K562 (cell line): ENCODE data around the gene IQCK. TPM values are rescaled to one million over a fixed set of nuclear protein-coding genes. Genes with fewer than 3 reads are reported as not detected.

Experiments used
- ATAC-seq: fragments of 200-7000 bp; cut with Tn5 transposase; 3 replicates; pipeline ENCODE4 v1.9.1; 2020; ENCODE audit warnings: moderate library complexity
- BruUV-seq: library from RNA; stranded (reverse); fragments of 400-500 nt; replicated peaks from 2 replicates; lab custom pipeline; 2021; lab: Mats Ljungman, UMichigan
- CTCF ChIA-PET: fragments of 300-600 bp; formaldehyde crosslinking; extraction: SDS; loops from one replicate; lab custom pipeline; 2021; ENCODE audit warnings: low intra/inter-chr PET ratio; lab: Yijun Ruan, JAX
- POLR2A ChIA-PET: fragments of 300-600, 350-650 bp; sonication (Branson Sonifier 250); formaldehyde crosslinking; extraction: SDS; loops from one replicate; lab custom pipeline; 2021; ENCODE audit warnings: antibody characterized with exemption, inconsistent platforms; lab: Yijun Ruan, JAX
- DNase-seq, 4 experiments: peaks; one replicate each; pipeline versions ENCODE4 v3.0.0 to v3.0.0-alpha.2; 2011 to 2018; ENCODE audit warnings: low spot score in 3 of 4, mixed read lengths in 3 of 4; ENCODE audit errors: extremely low read depth in 1 of 4
- FAIRE-seq: peaks from 2 replicates; lab custom pipeline; 2011; peaks lifted over from hg19 to GRCh38; lab: Jason Lieb, UNC
- H2AFZ ChIP-seq: 2 replicates; pipeline ENCODE4 v1.6.0; 2011; ENCODE audit warnings: low read depth, low read length, control low read depth, inconsistent platforms
- H3K27ac ChIP-seq: fragments of 200-600 bp; 3 replicates; pipeline ENCODE4 v1.8.0; 2011; ENCODE audit warnings: low read depth, mild to moderate bottlenecking, control low read depth, inconsistent platforms, low read length, moderate library complexity, mixed read lengths; ENCODE audit errors: extremely low read depth
- H3K27me3 ChIP-seq, 2 experiments: fragments of 300-600 bp in 1 of 2; 2 replicates in 1 of 2; 3 replicates in 1 of 2; pipeline versions ENCODE4 v1.6.0 to v1.8.0; 2011; ENCODE audit warnings: inconsistent platforms in 2 of 2, low read length in 2 of 2, mild to moderate bottlenecking in 1 of 2, mixed read lengths in 1 of 2, moderate library complexity in 1 of 2; ENCODE audit not compliant: control insufficient read depth in 2 of 2, insufficient read depth in 2 of 2
- H3K36me3 ChIP-seq: fragments of 300-600 bp; 3 replicates; pipeline ENCODE4 v1.8.0; 2011; ENCODE audit warnings: mild to moderate bottlenecking, low read length, inconsistent platforms; ENCODE audit not compliant: control insufficient read depth, insufficient read depth
- H3K4me1 ChIP-seq, 2 experiments: fragments of 200-600 bp in 1 of 2; replicated peaks in 1 of 2; 2 replicates in 1 of 2; 3 replicates in 1 of 2; pipeline versions ENCODE4 v1.5.1 to v1.8.0; 2011; ENCODE audit warnings: inconsistent platforms in 2 of 2, low read length in 2 of 2, mild to moderate bottlenecking in 1 of 2, mixed read lengths in 1 of 2, moderate library complexity in 1 of 2; ENCODE audit not compliant: control insufficient read depth in 2 of 2, insufficient read depth in 2 of 2
- H3K4me2 ChIP-seq: 2 replicates; pipeline ENCODE4 v1.6.1; 2011; ENCODE audit warnings: low read length, control low read depth, inconsistent platforms, mixed read lengths; ENCODE audit not compliant: insufficient read depth
- H3K4me3 ChIP-seq: fragments of 200-600 bp; sonication (generic), shearing (Covaris generic); 2 replicates; pipeline ENCODE4 v1.5.1; 2016; ENCODE audit warnings: control low read depth, inconsistent platforms
- H3K79me2 ChIP-seq: fragments of 200-600 bp; 3 replicates; pipeline ENCODE4 v1.8.0; 2011; ENCODE audit warnings: low read length, inconsistent platforms; ENCODE audit not compliant: control insufficient read depth, insufficient read depth
- H3K9ac ChIP-seq, 2 experiments: 2 replicates each; pipeline versions ENCODE4 v1.6.0 to v1.6.1; 2011; ENCODE audit warnings: low read depth in 2 of 2, low read length in 2 of 2, control low read depth in 1 of 2, inconsistent platforms in 1 of 2, mild to moderate bottlenecking in 1 of 2, mixed read lengths in 1 of 2; ENCODE audit not compliant: insufficient read depth in 1 of 2
- H3K9me1 ChIP-seq: one replicate; pipeline ENCODE4 v1.6.0; 2011; ENCODE audit warnings: inconsistent platforms, mild to moderate bottlenecking, low read length, moderate library complexity; ENCODE audit not compliant: control insufficient read depth, insufficient read depth
- H3K9me3 ChIP-seq: replicated peaks from 2 replicates; pipeline ENCODE4 v1.5.1; 2011; ENCODE audit warnings: low read depth, low read length, inconsistent platforms; ENCODE audit not compliant: control insufficient read depth, insufficient read depth
- H4K20me1 ChIP-seq: replicated peaks from 2 replicates; pipeline ENCODE4 v1.6.1; 2011; ENCODE audit warnings: low read length, inconsistent platforms, mixed read lengths; ENCODE audit not compliant: control insufficient read depth, insufficient read depth
- CCAR2 ChIP-seq: fragments of 200-400 bp; formaldehyde crosslinking; IDR thresholded peaks from 2 replicates; pipeline ENCODE4 v1.6.1; 2017; ENCODE audit warnings: mild to moderate bottlenecking, low read depth, low read length
- ESRRA ChIP-seq: fragments of 450-650 bp; IDR thresholded peaks from 2 replicates; pipeline ENCODE4 v1.6.1; 2014; ENCODE audit warnings: low read depth, mild to moderate bottlenecking, moderate library complexity, borderline replicate concordance
- LEF1 ChIP-seq: fragments of 450-650 bp; IDR thresholded peaks from 2 replicates; pipeline ENCODE4 v1.6.1; 2016; ENCODE audit warnings: mild to moderate bottlenecking
- ZNF143 ChIP-seq: sonication (generic); formaldehyde crosslinking; IDR thresholded peaks from 2 replicates; pipeline ENCODE4 v1.9.0; 2022; ENCODE audit warnings: mild to moderate bottlenecking, missing genetic modification reagents
- WGBS: fragments of 100-300 bp; shearing (Covaris generic); methylation state at CpG from one replicate; pipeline ENCODE4 v1.1.6; 2016; ENCODE audit warnings: low coverage, mixed read lengths; ENCODE audit not compliant: insufficient coverage; ENCODE audit errors: missing lambda C conversion rate; 5-methylcytosine and 5-hydroxymethylcytosine counted together
- in situ Hi-C: fragments of 300-500 bp; cut with MboI; formaldehyde crosslinking; loops from 4 replicates; pipeline ENCODE4 v1.15.0; 2018; ENCODE audit warnings: inconsistent platforms, mixed read lengths
- intact Hi-C: fragments of 100-400 bp; cut with micrococcal nuclease; formaldehyde crosslinking; loops from 2 replicates; pipeline ENCODE4 v1.14.2; 2022
- polyA plus RNA-seq, 8 experiments: library from polyadenylated mRNA; depleted of rRNA in 4 of 8; stranded (reverse) in 5 of 8; unstranded in 3 of 8; fragments of >200 nt; fragmentation: Nextera tagmentation in 2 of 8; fragmentation: Illumina TruSeq in 1 of 8; extraction: Ambion mirVana in 2 of 8; extraction: Trizol in 1 of 8; gene quantifications; 2 replicates each; pipeline versions ENCODE4 v1.2.1 to v1.2.3, GENCODE V29; 2011 to 2014; ENCODE audit warnings: inconsistent platforms in 1 of 8, missing spikeins in 1 of 8
- total RNA-seq, 7 experiments: library from RNA; depleted of rRNA in 6 of 7; stranded (reverse); fragments of >200 nt in 6 of 7; fragmentation: Illumina TruSeq in 2 of 7; extraction: Trizol in 2 of 7; gene quantifications; 2 replicates each; pipeline versions ENCODE4 v1.2.1 to v1.2.3, GENCODE V29; 2011 to 2021; ENCODE audit warnings: low replicate concordance in 1 of 7
- TF ChIP-seq, protein P1 (sequence below): fragments of 150-350 bp; IDR thresholded peaks from 2 replicates; pipeline ENCODE4 v1.6.1; 2014; ENCODE audit warnings: low read depth, mild to moderate bottlenecking, low read length, borderline replicate concordance
- TF ChIP-seq, protein P2 (sequence below): sonication (generic); formaldehyde crosslinking; IDR thresholded peaks from 2 replicates; pipeline ENCODE4 v1.8.1; 2023; ENCODE audit warnings: mild to moderate bottlenecking, missing genetic modification reagents, moderate library complexity
- TF ChIP-seq, protein P3 (sequence below): sonication (generic); formaldehyde crosslinking; IDR thresholded peaks from 2 replicates; pipeline ENCODE4 v1.8.0; 2022; ENCODE audit warnings: missing genetic modification reagents, mild to moderate bottlenecking, moderate library complexity, borderline replicate concordance

Gene IQCK
- total and polyA plus RNA-seq, 9 of the 15 experiments (the other 6 are each of a cell fraction or from before 2014, with no cell fraction given), result 5.2 to 12.2 (median 7.3) TPM

DNA sequence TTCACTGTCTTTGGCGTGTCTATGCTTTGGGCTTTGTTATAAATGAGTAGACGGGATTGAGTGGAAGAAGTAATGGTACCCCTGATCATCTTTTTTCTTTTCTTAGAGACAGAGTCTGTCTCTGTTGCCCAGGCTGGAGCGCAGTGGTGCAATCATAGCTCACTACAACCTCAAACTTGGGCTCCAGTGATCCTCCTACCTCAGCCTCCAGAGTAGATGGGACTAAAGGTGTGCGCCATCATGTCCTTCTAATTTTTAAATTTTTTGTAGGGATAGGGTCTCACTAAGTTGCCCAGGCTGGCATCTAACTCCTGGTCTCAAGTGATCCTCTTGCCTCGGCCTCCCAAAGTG is 181.5 kb downstream of the IQCK start (continued):
- TF ChIP-seq, protein P1, sequence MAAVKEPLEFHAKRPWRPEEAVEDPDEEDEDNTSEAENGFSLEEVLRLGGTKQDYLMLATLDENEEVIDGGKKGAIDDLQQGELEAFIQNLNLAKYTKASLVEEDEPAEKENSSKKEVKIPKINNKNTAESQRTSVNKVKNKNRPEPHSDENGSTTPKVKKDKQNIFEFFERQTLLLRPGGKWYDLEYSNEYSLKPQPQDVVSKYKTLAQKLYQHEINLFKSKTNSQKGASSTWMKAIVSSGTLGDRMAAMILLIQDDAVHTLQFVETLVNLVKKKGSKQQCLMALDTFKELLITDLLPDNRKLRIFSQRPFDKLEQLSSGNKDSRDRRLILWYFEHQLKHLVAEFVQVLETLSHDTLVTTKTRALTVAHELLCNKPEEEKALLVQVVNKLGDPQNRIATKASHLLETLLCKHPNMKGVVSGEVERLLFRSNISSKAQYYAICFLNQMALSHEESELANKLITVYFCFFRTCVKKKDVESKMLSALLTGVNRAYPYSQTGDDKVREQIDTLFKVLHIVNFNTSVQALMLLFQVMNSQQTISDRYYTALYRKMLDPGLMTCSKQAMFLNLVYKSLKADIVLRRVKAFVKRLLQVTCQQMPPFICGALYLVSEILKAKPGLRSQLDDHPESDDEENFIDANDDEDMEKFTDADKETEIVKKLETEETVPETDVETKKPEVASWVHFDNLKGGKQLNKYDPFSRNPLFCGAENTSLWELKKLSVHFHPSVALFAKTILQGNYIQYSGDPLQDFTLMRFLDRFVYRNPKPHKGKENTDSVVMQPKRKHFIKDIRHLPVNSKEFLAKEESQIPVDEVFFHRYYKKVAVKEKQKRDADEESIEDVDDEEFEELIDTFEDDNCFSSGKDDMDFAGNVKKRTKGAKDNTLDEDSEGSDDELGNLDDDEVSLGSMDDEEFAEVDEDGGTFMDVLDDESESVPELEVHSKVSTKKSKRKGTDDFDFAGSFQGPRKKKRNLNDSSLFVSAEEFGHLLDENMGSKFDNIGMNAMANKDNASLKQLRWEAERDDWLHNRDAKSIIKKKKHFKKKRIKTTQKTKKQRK, result no peak

DNA sequence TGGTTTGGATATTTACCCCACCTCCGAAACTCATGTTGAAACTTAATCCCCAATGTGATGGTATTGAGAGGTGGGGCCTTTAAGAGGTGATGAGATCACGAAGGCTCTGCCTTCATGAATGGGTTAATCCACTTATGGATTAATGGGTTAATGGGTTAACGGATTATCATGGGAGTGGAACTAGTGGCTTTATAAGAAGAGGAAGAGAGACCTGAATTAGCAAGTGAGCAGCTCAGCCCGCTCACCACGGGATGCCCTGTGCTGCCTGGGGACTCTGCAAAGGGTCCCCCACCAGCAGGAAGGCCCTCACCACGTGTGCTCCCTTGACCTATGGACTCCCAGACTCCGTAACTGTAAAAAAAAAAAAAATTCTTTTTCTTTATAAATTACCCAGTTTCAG is 183.1 kb downstream of the IQCK start:
- BruUV-seq, result no TSS peak

More for the DNA sequence above, 183.1 kb downstream of the IQCK start:
- ATAC-seq (no peak), DNase-seq (no peak), FAIRE-seq (no peak)
- no peaks in the 10 kb centered on the region for H3K4me1 ChIP-seq
- no peak overlapping the region for H3K4me3 ChIP-seq
- intact Hi-C loops (no loop called here), in situ Hi-C loops (no loop called here)
- no peaks in the 10 kb centered on the region for H3K79me2 ChIP-seq
- no peak overlapping the region for H3K9ac ChIP-seq
- no peak overlapping the region for H2AFZ ChIP-seq
- H3K27me3 ChIP-seq, result peaks cover 0 to 29% of the 10 kb centered on the region in 2 experiments; a peak in 4 of 5 replicates
- no peaks in the 10 kb centered on the region for H3K9me1 ChIP-seq
- TF ChIP-seq CCAR2 (no peak), ESRRA (no peak), LEF1 (no peak), ZNF143 (no peak)
- TF ChIP-seq, protein P2, sequence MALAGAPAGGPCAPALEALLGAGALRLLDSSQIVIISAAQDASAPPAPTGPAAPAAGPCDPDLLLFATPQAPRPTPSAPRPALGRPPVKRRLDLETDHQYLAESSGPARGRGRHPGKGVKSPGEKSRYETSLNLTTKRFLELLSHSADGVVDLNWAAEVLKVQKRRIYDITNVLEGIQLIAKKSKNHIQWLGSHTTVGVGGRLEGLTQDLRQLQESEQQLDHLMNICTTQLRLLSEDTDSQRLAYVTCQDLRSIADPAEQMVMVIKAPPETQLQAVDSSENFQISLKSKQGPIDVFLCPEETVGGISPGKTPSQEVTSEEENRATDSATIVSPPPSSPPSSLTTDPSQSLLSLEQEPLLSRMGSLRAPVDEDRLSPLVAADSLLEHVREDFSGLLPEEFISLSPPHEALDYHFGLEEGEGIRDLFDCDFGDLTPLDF (CRISPR knock-in tag), result no peak
- TF ChIP-seq, protein P3, sequence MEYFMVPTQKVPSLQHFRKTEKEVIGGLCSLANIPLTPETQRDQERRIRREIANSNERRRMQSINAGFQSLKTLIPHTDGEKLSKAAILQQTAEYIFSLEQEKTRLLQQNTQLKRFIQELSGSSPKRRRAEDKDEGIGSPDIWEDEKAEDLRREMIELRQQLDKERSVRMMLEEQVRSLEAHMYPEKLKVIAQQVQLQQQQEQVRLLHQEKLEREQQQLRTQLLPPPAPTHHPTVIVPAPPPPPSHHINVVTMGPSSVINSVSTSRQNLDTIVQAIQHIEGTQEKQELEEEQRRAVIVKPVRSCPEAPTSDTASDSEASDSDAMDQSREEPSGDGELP (CRISPR knock-in tag), result no peak
- CTCF ChIA-PET, result no interaction called here
- 0 out of 2 replicates have a peak, but pooled peaks cover 2% of the 10 kb centered on the region for H4K20me1 ChIP-seq
- no peaks in the 10 kb centered on the region for H3K9me3 ChIP-seq
- WGBS, result 4% methylated on average over 7 of the region's 7 CpGs
- H3K27ac ChIP-seq, result no peak overlapping the region
- H3K36me3 ChIP-seq, result no peaks in the 10 kb centered on the region
- no peak overlapping the region; the same call in 1 of the 2 replicates for H3K4me2 ChIP-seq
- POLR2A ChIA-PET, result no interaction called here
